Panc1 (cell line): ENCODE results near the gene N4BP2L1. TPM values are rescaled to one million over a fixed set of nuclear protein-coding genes. Genes with fewer than 3 reads are reported as not detected.

Experiments used
- ATAC-seq: fragments of 200-7000 bp; cut with Tn5 transposase; 2 replicates; pipeline ENCODE4 v1.9.1; 2020; ENCODE audit warnings: mild to moderate bottlenecking, moderate library complexity
- BruUV-seq: library from RNA; stranded (reverse); fragments of 400-500 nt; replicated peaks from 2 replicates; lab custom pipeline; 2021; lab: Mats Ljungman, UMichigan
- CTCF ChIA-PET: fragments of 300-600 bp; sonication (Branson Sonifier 250); formaldehyde crosslinking; loops from one replicate; lab custom pipeline; 2022; ENCODE audit warnings: antibody characterized with exemption; lab: Charles Lee
- POLR2A ChIA-PET: fragments of 300-600 bp; sonication (Branson Sonifier 250); formaldehyde crosslinking; loops from one replicate; lab custom pipeline; 2022; ENCODE audit warnings: antibody characterized with exemption; lab: Charles Lee
- DNase-seq: peaks from one replicate; pipeline ENCODE4 v3.0.0-alpha.2; 2010; ENCODE audit warnings: low read depth, low spot score
- H3K27ac ChIP-seq: 2 replicates; pipeline ENCODE4 v1.5.1; 2011; ENCODE audit warnings: mild to moderate bottlenecking, low read length, inconsistent platforms
- H3K27me3 ChIP-seq: fragments of 200-500 bp; sonication (Bioruptor generic); 2 replicates; pipeline ENCODE4 v1.6.0; 2014; ENCODE audit warnings: low read length, inconsistent platforms; ENCODE audit not compliant: control insufficient read depth, insufficient read depth
- H3K36me3 ChIP-seq: fragments of 200-500 bp; sonication (Bioruptor generic); 2 replicates; pipeline ENCODE4 v1.5.1; 2014; ENCODE audit warnings: inconsistent platforms, mild to moderate bottlenecking, low read length, moderate library complexity; ENCODE audit not compliant: control insufficient read depth, insufficient read depth
- H3K4me1 ChIP-seq: 2 replicates; pipeline ENCODE4 v1.5.1; 2011; ENCODE audit warnings: inconsistent platforms, mild to moderate bottlenecking, low read length, moderate library complexity; ENCODE audit not compliant: control insufficient read depth, insufficient read depth
- H3K4me3 ChIP-seq, 2 experiments: 2 replicates each; pipeline ENCODE4 v1.5.1; 2011 to 2012; ENCODE audit warnings: low read depth in 2 of 2, low read length in 2 of 2, mild to moderate bottlenecking in 2 of 2, inconsistent platforms in 1 of 2, moderate library complexity in 1 of 2
- H3K9me3 ChIP-seq: fragments of 200-500 bp; sonication (Bioruptor generic); 2 replicates; pipeline ENCODE4 v1.5.1; 2014; ENCODE audit warnings: low read depth, mild to moderate bottlenecking, inconsistent platforms, low read length, moderate library complexity; ENCODE audit not compliant: control insufficient read depth, insufficient read depth
- CTCF ChIP-seq: fragments of 450-650 bp; IDR thresholded peaks from 2 replicates; pipeline ENCODE4 v1.5.1; 2017; ENCODE audit warnings: mild to moderate bottlenecking
- POLR2AphosphoS5 ChIP-seq: IDR thresholded peaks from 2 replicates; pipeline ENCODE4 v1.6.1; 2012; ENCODE audit warnings: mild to moderate bottlenecking, low read depth, low read length, moderate library complexity
- REST ChIP-seq, 2 experiments: IDR thresholded peaks; 2 replicates each; pipeline ENCODE4 v1.6.1; 2011 to 2012; ENCODE audit warnings: low read depth in 2 of 2, control low read depth in 1 of 2, low read length in 1 of 2, mild to moderate bottlenecking in 1 of 2, moderate library complexity in 1 of 2; ENCODE audit not compliant: insufficient read depth in 1 of 2
- SIN3A ChIP-seq: IDR thresholded peaks from 2 replicates; pipeline ENCODE4 v1.6.1; 2012; ENCODE audit warnings: low read depth, mild to moderate bottlenecking, low read length, moderate library complexity, borderline replicate concordance; ENCODE audit not compliant: insufficient read depth
- TCF7L2 ChIP-seq: IDR thresholded peaks from 2 replicates; pipeline ENCODE4 v1.6.1; 2011; ENCODE audit warnings: mild to moderate bottlenecking, low read depth, low read length, inconsistent platforms
- in situ Hi-C: cut with HindIII; loops from 2 replicates; pipeline ENCODE4 v1.10.0; 2016; ENCODE audit warnings: low sequenced_read_pairs, low pct_unique_long_range_greater_than_20kb
- intact Hi-C: fragments of 100-400 bp; cut with micrococcal nuclease; formaldehyde crosslinking; loops from one replicate; pipeline ENCODE4 v1.10.0; 2022; ENCODE audit not compliant: unreplicated experiment
- total RNA-seq: library from RNA; stranded (reverse); gene quantifications from one replicate; pipeline ENCODE4 v1.2.1, GENCODE V29; 2021; ENCODE audit not compliant: unreplicated experiment

N4BP2L1 gene
- total RNA-seq, 1 experiment from 2014 or later: 1.8 TPM

GRCh38 chr13:32456591-32456990, 28.7 kb upstream of the N4BP2L1 start:
- H3K4me3 ChIP-seq: no peak overlapping the region
- ATAC-seq: no peak
- in situ Hi-C loops: no loop called here

DNA sequence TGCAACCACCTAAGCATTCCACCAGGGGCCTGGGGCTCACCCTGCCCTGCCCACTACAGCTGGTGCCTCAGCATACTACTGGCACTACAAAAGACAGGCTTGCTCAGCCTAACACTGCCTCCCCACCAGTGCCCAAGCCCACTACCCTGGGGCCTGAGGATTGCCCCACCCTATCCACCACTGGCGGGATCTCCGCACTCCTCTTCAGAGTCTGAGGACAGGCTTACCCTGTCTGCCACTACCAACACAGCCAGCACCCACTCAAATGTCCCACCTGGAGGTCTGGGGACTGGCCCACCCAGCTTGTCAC, 27.6 kb upstream of the N4BP2L1 start:
- in situ Hi-C loops: no loop called here

More at GRCh38 chr13:32456591-32456990, 28.7 kb upstream of the N4BP2L1 start:
- TF ChIP-seq REST (IDR thresholded peaks at IDR 0.05; ENCODE audit: insufficient read depth in 1 of 2, low read depth in 2 of 2, low read length in 1 of 2) (no peak), POLR2AphosphoS5 (no peak), SIN3A (no peak), TCF7L2 (no peak), CTCF (no peak)
- no peak overlapping the region for H3K27ac ChIP-seq
- no peak for DNase-seq
- H3K9me3 ChIP-seq: peaks cover 6% of the 10 kb centered on the region
- no peaks in the 10 kb centered on the region for H3K4me1 ChIP-seq
- BruUV-seq: no TSS peak
- CTCF ChIA-PET: no interaction called here
- intact Hi-C loops: no loop called here
- no peaks in the 10 kb centered on the region for H3K36me3 ChIP-seq
- POLR2A ChIA-PET: no interaction called here
- no peaks in the 10 kb centered on the region for H3K27me3 ChIP-seq

More for the DNA sequence above, 27.6 kb upstream of the N4BP2L1 start:
- no peak for ATAC-seq
- intact Hi-C loops: no loop called here
- BruUV-seq: no TSS peak
- no peaks in the 10 kb centered on the region for H3K27me3 ChIP-seq
- peaks cover 6% of the 10 kb centered on the region for H3K9me3 ChIP-seq
- H3K27ac ChIP-seq: no peak overlapping the region
- no peaks in the 10 kb centered on the region for H3K36me3 ChIP-seq
- DNase-seq: no peak
- no peak for TF ChIP-seq CTCF
- no peak for TF ChIP-seq POLR2AphosphoS5
- TF ChIP-seq REST (IDR thresholded peaks at IDR 0.05; ENCODE audit: insufficient read depth in 1 of 2, low read depth in 2 of 2, low read length in 1 of 2): no peak
- TF ChIP-seq SIN3A: no peak
- TF ChIP-seq TCF7L2: no peak
- ChIA-PET CTCF (no interaction called here), POLR2A (no interaction called here)
- no peak overlapping the region for H3K4me3 ChIP-seq
- H3K4me1 ChIP-seq: no peaks in the 10 kb centered on the region
